PC-9 (cell line): ENCODE data around the gene KRTAP4-11. TPM values are rescaled to one million over a fixed set of nuclear protein-coding genes. Genes with fewer than 3 reads are reported as not detected.
"Not testable (repeated sequence)": the region's sequence is repeated elsewhere in the genome, so short reads cannot be mapped to it uniquely, and the experiment has no call there.

ENCODE experiments used
- BruUV-seq: library from RNA; stranded (reverse); fragments of 400-500 nt; replicated peaks from 2 replicates; lab custom pipeline; 2021; lab: Mats Ljungman, UMichigan
- CTCF ChIA-PET: fragments of 300-600 bp; sonication (Branson Sonifier 250); formaldehyde crosslinking; loops from one replicate; lab custom pipeline; 2022; ENCODE audit warnings: antibody characterized with exemption; lab: Charles Lee
- POLR2A ChIA-PET: fragments of 300-600 bp; sonication (Branson Sonifier 250); formaldehyde crosslinking; loops from one replicate; lab custom pipeline; 2022; ENCODE audit warnings: antibody characterized with exemption; ENCODE audit not compliant: unreplicated experiment; lab: Charles Lee
- DNase-seq, 2 experiments: peaks; one replicate each; pipeline versions ENCODE4 v3.0.0 to v3.0.0-alpha.2; 2015 to 2022; ENCODE audit warnings: mixed read lengths in 1 of 2
- H2AFZ ChIP-seq: fragments of 200-600 bp; sonication (generic); 2 replicates; pipeline ENCODE4 v1.8.1; 2017; ENCODE audit warnings: antibody characterized with exemption
- H3F3A ChIP-seq: fragments of 200-600 bp; sonication (generic); 2 replicates; pipeline ENCODE4 v1.8.1; 2017; ENCODE audit warnings: antibody characterized with exemption, mild to moderate bottlenecking, low read depth; ENCODE audit not compliant: insufficient read depth
- H3K27ac ChIP-seq: fragments of 200-600 bp; sonication (generic); 2 replicates; pipeline ENCODE4 v1.6.1; 2016; ENCODE audit warnings: mixed run types
- H3K27me3 ChIP-seq: fragments of 200-600 bp; sonication (generic); 2 replicates; pipeline ENCODE4 v1.6.1; 2016; ENCODE audit warnings: low read depth, mixed run types; ENCODE audit not compliant: insufficient read depth
- H3K36me3 ChIP-seq: fragments of 200-600 bp; sonication (generic); 2 replicates; pipeline ENCODE4 v1.6.1; 2016; ENCODE audit warnings: low read depth, mixed run types
- H3K4me1 ChIP-seq: fragments of 200-600 bp; sonication (generic); replicated peaks from 2 replicates; pipeline ENCODE4 v1.6.1; 2016; ENCODE audit warnings: mixed run types; ENCODE audit not compliant: insufficient read depth
- H3K4me2 ChIP-seq: fragments of 200-600 bp; sonication (generic); 2 replicates; pipeline ENCODE4 v1.6.1; 2017; ENCODE audit warnings: mixed run types
- H3K4me3 ChIP-seq: fragments of 200-600 bp; sonication (generic); 2 replicates; pipeline ENCODE4 v1.6.1; 2016; ENCODE audit warnings: mixed run types
- H3K79me2 ChIP-seq: fragments of 200-600 bp; sonication (generic); 2 replicates; pipeline ENCODE4 v1.6.1; 2017; ENCODE audit warnings: low read depth, mixed run types
- H3K9me2 ChIP-seq: fragments of 200-600 bp; sonication (generic); 2 replicates; pipeline ENCODE4 v1.8.1; 2017; ENCODE audit warnings: mild to moderate bottlenecking; ENCODE audit not compliant: insufficient read depth
- H3K9me3 ChIP-seq: fragments of 200-600 bp; sonication (generic); 2 replicates; pipeline ENCODE4 v1.8.1; 2016; ENCODE audit warnings: low read depth; ENCODE audit not compliant: insufficient read depth
- H4K20me1 ChIP-seq: fragments of 200-600 bp; sonication (generic); 2 replicates; pipeline ENCODE4 v1.8.1; 2017; ENCODE audit not compliant: insufficient read depth
- CTCF ChIP-seq: fragments of 200-600 bp; sonication (generic); conservative IDR thresholded peaks from 2 replicates; pipeline ENCODE4 v1.6.1; 2017; ENCODE audit warnings: mixed run types, antibody characterized with exemption, mild to moderate bottlenecking, moderate library complexity
- EZH2 ChIP-seq: fragments of 200-600 bp; sonication (generic); IDR thresholded peaks from 2 replicates; pipeline ENCODE4 v1.8.0; 2017; ENCODE audit warnings: antibody characterized with exemption, low read depth
- intact Hi-C: fragments of 100-400 bp; cut with micrococcal nuclease; formaldehyde crosslinking; loops from one replicate; pipeline ENCODE4 v1.10.0; 2022; ENCODE audit not compliant: unreplicated experiment
- total RNA-seq: library from RNA; stranded (reverse); gene quantifications from 2 replicates; pipeline ENCODE4 v1.2.3, GENCODE V29; 2021

KRTAP4-11 gene
- total RNA-seq, 1 experiment from 2014 or later: not detected

GRCh38 chr17:41126412-41126811 is 8.2 kb upstream of the KRTAP4-11 start:
- no peak overlapping the region for H3K27ac ChIP-seq
- H3K4me1 ChIP-seq: peaks cover 7% of the 10 kb centered on the region
- no peak overlapping the region for H3K4me3 ChIP-seq
- ChIA-PET CTCF (no interaction called here), POLR2A (no interaction called here)
- no peak for DNase-seq
- BruUV-seq: no TSS peak
- no peaks in the 10 kb centered on the region for H3K79me2 ChIP-seq
- 0 out of 2 replicates have a peak, but pooled peaks cover 3% of the 10 kb centered on the region for H3K9me3 ChIP-seq
- H3K36me3 ChIP-seq: no peaks in the 10 kb centered on the region
- H3K27me3 ChIP-seq: no peaks in the 10 kb centered on the region
- no peak overlapping the region for H3K4me2 ChIP-seq
- peaks cover 5% of the 10 kb centered on the region for H3F3A ChIP-seq
- H3K9me2 ChIP-seq: no peaks in the 10 kb centered on the region; the same call in 1 of the 2 replicates
- intact Hi-C loops: no loop called here
- no peaks in the 10 kb centered on the region for H4K20me1 ChIP-seq
- no peak overlapping the region for H2AFZ ChIP-seq
- TF ChIP-seq CTCF (no peak), EZH2 (no peak)

- intact Hi-C loops: no loop called here
- Histone ChIP-seq H3K27ac (no peak overlapping the region), H3K36me3 (no peaks in the 10 kb centered on the region), H3K9me2 (no peaks in the 10 kb centered on the region), H3K4me2 (no peak overlapping the region), H3K27me3 (no peaks in the 10 kb centered on the region), H3K4me3 (no peak overlapping the region), H3K4me1 (no peaks in the 10 kb centered on the region; the same call in 1 of the 2 replicates), H3K79me2 (no peaks in the 10 kb centered on the region), H3F3A (no peaks in the 10 kb centered on the region), H2AFZ (no peak overlapping the region), H4K20me1 (no peaks in the 10 kb centered on the region), H3K9me3 (0 out of 2 replicates have a peak, but pooled peaks cover 3% of the 10 kb centered on the region)
- no peak for TF ChIP-seq CTCF
- no peak for TF ChIP-seq EZH2
- ChIA-PET CTCF (no interaction called here), POLR2A (no interaction called here)
- DNase-seq: no peak
- BruUV-seq: no TSS peak
Observed at GRCh38 chr17:41125064-41125463, 6.9 kb upstream of the KRTAP4-11 start.

GRCh38 chr17:41123991-41124371 is 5.8 kb upstream of the KRTAP4-11 start, which contains the start of gene KRTAP4-12:
KRTAP4-12 (minus strand) TSS chr17:41124182; CDS start chr17:41124122, 60 bp downstream.
- intact Hi-C loops, BruUV-seq, H3K4me3 ChIP-seq, H3K9me3 ChIP-seq, H3F3A ChIP-seq, CTCF ChIA-PET, H3K27me3 ChIP-seq, H3K27ac ChIP-seq, H3K36me3 ChIP-seq, H4K20me1 ChIP-seq, DNase-seq, H3K79me2 ChIP-seq, H3K4me1 ChIP-seq, H3K4me2 ChIP-seq, H2AFZ ChIP-seq, H3K9me2 ChIP-seq: not testable (repeated sequence)
- POLR2A ChIA-PET: interaction anchor here (0.7 kb wide), 1 partner anchor 208 kb away, joined by 14 read pairs; no protein-coding TSS in a partner anchor

- H3K9me3 ChIP-seq, CTCF ChIA-PET, DNase-seq, H3K79me2 ChIP-seq, H4K20me1 ChIP-seq, H3K9me2 ChIP-seq, H3K27ac ChIP-seq, BruUV-seq, H2AFZ ChIP-seq, H3K4me2 ChIP-seq, intact Hi-C loops, H3K27me3 ChIP-seq, H3F3A ChIP-seq, H3K4me1 ChIP-seq, H3K4me3 ChIP-seq, H3K36me3 ChIP-seq: not testable (repeated sequence)
- POLR2A ChIA-PET: interaction anchor here (0.7 kb wide), 1 partner anchor 207 kb away, joined by 14 read pairs; no protein-coding TSS in a partner anchor
Observed at GRCh38 chr17:41123292-41123990, 5.3 kb upstream of the KRTAP4-11 start.
